ENCODE data around the gene LLGL1.
A peak's percentile ranks its signal among the peaks of the same experiment; 100 is the strongest.

Gene LLGL1

DNA sequence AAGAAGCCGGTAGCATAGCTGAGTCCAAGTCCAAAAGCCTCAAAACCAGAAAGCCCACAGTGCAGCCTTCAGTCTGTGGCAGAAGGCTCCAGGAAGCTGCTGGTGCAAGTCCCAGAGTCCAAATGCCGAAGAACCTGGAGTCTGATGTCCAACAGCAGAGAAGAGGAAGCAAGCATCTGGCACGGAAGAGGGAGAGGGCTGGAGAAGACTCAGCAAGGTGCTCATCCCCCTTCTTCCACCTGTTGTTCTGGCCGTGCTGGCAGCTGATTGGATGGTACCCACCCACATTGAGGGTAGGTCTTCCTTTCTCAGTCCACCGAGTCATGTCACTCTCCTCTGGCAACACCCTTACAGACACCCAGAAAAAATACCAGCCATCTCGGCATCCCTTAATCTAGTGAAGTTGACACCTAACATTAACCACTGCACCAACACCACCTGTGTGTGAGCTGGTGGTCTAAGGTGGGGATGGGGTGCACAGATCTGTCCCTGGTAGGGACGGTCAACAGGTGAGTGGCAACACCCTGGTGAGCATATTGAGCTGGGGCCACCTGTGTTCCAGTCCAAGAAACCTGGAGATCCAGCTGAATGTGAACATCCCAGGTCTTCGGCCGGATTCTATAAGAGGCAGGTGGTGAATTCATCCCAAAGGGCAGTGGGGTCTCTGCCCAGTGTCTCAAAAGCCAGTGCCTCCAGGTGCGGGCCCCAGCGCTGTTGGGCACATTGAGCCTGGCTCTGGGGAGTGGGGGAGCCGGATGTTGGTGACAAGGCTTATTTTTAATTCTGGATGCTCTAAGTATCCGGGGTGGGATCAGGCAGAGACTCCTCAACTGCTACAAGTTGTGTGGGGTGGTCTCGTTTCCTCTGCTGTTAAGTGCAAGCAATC, 44.9 kb downstream of the LLGL1 start:
- no peak for DNase-seq (ENCODE audit: low read depth)
- TF ChIP-seq, protein P1, sequence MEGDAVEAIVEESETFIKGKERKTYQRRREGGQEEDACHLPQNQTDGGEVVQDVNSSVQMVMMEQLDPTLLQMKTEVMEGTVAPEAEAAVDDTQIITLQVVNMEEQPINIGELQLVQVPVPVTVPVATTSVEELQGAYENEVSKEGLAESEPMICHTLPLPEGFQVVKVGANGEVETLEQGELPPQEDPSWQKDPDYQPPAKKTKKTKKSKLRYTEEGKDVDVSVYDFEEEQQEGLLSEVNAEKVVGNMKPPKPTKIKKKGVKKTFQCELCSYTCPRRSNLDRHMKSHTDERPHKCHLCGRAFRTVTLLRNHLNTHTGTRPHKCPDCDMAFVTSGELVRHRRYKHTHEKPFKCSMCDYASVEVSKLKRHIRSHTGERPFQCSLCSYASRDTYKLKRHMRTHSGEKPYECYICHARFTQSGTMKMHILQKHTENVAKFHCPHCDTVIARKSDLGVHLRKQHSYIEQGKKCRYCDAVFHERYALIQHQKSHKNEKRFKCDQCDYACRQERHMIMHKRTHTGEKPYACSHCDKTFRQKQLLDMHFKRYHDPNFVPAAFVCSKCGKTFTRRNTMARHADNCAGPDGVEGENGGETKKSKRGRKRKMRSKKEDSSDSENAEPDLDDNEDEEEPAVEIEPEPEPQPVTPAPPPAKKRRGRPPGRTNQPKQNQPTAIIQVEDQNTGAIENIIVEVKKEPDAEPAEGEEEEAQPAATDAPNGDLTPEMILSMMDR (conservative IDR thresholded peaks at IDR 0.05; ENCODE audit: low read length): no peak
- no peak overlapping the region for H3K4me3 ChIP-seq (ENCODE audit: low read length)

DNA sequence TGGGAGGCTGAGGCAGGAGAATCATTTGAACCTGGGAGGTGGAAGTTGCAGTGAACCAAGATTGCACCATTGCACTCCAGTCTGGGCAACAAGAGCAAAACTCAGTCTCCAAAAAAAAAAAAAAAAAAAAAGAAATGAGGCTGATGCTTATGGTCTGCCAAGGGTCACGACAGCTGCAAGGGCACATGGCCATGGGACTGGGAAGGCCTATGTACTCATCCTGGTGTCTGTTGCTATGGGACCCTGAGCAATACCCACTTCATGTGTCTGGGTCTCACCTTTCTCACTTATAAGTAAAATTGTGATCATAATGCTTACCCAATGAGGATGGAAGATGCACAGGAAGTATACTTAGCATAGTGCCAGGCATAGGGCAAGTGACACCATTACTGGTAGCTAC, 51.6 kb downstream of the LLGL1 start:
- H3K4me3 ChIP-seq (ENCODE audit: low read length): no peak overlapping the region
- TF ChIP-seq, protein P1 (conservative IDR thresholded peaks at IDR 0.05; ENCODE audit: low read length): no peak
- no peak for DNase-seq (ENCODE audit: low read depth)

GRCh38 chr17:18278867-18279266, 53.4 kb downstream of the LLGL1 start:
- H3K4me3 ChIP-seq (ENCODE audit: low read length): no peak overlapping the region
- TF ChIP-seq, protein P1 (conservative IDR thresholded peaks at IDR 0.05; ENCODE audit: low read length): no peak
- DNase-seq (ENCODE audit: low read depth): no peak

DNA sequence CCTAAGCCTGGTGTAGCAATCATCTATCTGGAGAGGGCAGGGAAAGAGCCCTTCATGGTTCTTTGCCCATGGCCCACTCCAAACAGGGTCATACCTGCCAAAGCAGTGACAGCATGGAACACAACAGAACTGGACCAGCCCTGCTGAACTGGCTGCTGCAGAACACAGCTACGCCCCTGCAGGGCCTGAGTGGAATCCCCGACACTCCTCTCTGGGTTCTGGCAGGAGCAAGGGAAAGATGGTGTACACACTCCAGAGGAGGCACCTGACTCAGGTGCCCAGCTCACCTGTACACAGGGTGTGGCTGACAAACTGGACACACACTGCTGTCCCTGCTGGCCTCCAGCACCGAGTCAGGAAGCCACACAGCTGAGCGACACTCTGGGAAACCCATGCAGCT, 54.8 kb downstream of the LLGL1 start:
- TF ChIP-seq, protein P1 (conservative IDR thresholded peaks at IDR 0.05; ENCODE audit: low read length): no peak
- no peak for DNase-seq (ENCODE audit: low read depth)
- no peak overlapping the region for H3K4me3 ChIP-seq (ENCODE audit: low read length)

DNA sequence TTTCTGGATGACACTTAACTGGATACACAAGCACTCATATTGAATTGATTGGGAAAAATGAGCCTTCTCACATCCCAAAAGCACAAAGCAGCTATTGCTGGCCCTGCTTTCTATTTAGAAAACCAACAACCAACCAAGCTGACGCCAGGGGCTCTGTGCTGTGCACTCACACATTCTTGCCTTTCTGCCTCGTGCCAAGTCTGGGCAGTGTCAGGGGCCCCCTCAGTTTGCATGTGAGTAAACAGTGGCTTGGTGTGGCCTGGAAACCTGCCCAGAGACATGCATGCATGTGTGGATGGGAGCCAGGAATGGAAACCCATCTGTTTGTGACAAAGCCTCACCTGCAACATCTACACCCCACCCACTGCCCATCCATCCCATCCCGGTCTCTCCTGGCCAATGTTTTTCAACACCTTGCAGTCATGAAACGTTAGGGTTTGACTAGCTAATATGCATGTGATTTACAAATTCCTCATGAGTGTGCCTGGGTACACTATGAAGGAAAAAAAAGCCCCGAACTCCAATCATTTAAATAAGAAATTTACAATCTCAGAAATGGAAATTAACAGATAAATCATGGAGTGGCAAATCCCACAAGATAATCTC, 55.4 kb downstream of the LLGL1 start:
- no peak overlapping the region for H3K4me3 ChIP-seq (ENCODE audit: low read length)

GRCh38 chr17:18281788-18282187, 56.4 kb downstream of the LLGL1 start:
- TF ChIP-seq, protein P1 (conservative IDR thresholded peaks at IDR 0.05; ENCODE audit: low read length): no peak
- no peak for DNase-seq (ENCODE audit: low read depth)
- no peak overlapping the region for H3K4me3 ChIP-seq (ENCODE audit: low read length)

More for the DNA sequence above, 55.4 kb downstream of the LLGL1 start:
- peak; percentile 30 for DNase-seq (ENCODE audit: low read depth)
- TF ChIP-seq, protein P1 (conservative IDR thresholded peaks at IDR 0.05; ENCODE audit: low read length): no peak

DNA sequence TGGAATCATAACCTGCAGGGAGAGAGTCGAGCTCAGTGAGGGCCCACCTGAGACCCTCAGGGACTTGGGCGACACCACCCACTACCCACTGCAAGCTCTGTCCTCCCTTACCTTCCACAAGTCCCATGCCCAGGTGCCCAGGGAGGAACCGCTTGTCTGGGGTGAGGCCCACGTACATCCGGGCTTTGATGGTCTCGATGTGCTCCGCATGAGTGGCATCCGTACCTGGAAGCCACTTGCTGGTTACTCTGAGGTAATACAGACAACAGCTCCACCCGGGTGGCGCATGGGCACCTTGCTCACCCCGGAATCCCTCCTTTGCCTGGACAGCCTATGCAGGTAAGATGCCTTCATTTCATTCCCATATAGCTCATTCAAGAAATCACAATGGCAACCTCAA, 59.9 kb downstream of the LLGL1 start:
- no peak for DNase-seq (ENCODE audit: low read depth)
- TF ChIP-seq, protein P1 (conservative IDR thresholded peaks at IDR 0.05; ENCODE audit: low read length): no peak

More for the DNA sequence above, 59.9 kb downstream of the LLGL1 start:
- H3K4me3 ChIP-seq (ENCODE audit: low read length): no peak overlapping the region
